Measurements from ENCODE around the gene TUBA4A.

- TF ChIP-seq CTCF (conservative IDR thresholded peaks at IDR 0.05; ENCODE audit: low read depth, low read length) (no peak), RFX5 (IDR thresholded peaks at IDR 0.05; ENCODE audit: low read depth, low read length) (no peak), USF2 (IDR thresholded peaks at IDR 0.05; ENCODE audit: low read depth, low read length) (no peak), RAD21 (IDR thresholded peaks at IDR 0.05; ENCODE audit: low read length) (no peak), POLR2A (IDR thresholded peaks at IDR 0.05; ENCODE audit: low read depth, low read length) (no peak), ELK1 (IDR thresholded peaks at IDR 0.05; ENCODE audit: borderline replicate concordance, low read depth, low read length) (no peak)
These were observed 38.9 kb upstream of the TUBA4A start for GRCh38 chr2:219292616-219293015.

Measured in IMR-90 (cell line).